GM12891 (cell line): ENCODE data around the gene KLF3.

Experiments used
- PAX5 ChIP-seq: IDR thresholded peaks from 2 replicates; pipeline ENCODE4 v1.6.1; 2011; ENCODE audit warnings: low read length, moderate library complexity, mild to moderate bottlenecking; ENCODE audit not compliant: insufficient read depth, severe bottlenecking
- POLR2A ChIP-seq: IDR thresholded peaks from 2 replicates; pipeline ENCODE4 v1.6.1; 2011; ENCODE audit warnings: low read depth, low read length, control low read depth
- POLR2AphosphoS5 ChIP-seq: IDR thresholded peaks from 2 replicates; pipeline ENCODE4 v1.6.1; 2011; ENCODE audit warnings: low read depth, low read length, control low read depth
- SPI1 ChIP-seq: IDR thresholded peaks from 2 replicates; pipeline ENCODE4 v1.6.1; 2011; ENCODE audit warnings: low read depth, low read length, control low read depth
- TAF1 ChIP-seq: IDR thresholded peaks from 2 replicates; pipeline ENCODE4 v1.6.1; 2011; ENCODE audit warnings: low read depth, low read length, control low read depth

- TF ChIP-seq SPI1 (no peak), PAX5 (no peak), POLR2A (no peak), POLR2AphosphoS5 (no peak), TAF1 (0 out of 2 replicates have a peak, but pooled peaks have one; percentile 15)
These were observed 754 bp upstream of the KLF3 start for GRCh38 chr4:38663090-38663800.
